ENCODE measurements around the gene NFAT5.

DNA sequence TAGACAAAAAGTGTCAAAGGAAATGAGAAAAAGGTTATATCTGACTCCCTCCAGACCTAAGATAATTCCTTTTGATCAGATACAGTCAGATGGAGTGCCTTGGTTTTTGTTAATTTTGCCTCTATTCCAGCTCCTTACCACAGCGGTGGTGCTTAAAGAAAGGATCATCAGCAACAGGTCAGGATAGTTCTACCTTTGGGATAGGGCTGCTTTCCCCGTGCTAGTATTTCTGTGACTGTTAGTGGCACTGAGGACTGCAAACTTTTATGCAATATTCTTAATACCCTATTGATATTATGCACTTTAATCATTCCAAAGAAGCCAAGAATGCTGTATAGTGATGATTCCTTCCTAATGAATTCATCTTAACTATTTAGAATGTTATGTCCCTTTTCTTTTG, 136.1 kb downstream of the NFAT5 start:
- TF ChIP-seq, protein P1, sequence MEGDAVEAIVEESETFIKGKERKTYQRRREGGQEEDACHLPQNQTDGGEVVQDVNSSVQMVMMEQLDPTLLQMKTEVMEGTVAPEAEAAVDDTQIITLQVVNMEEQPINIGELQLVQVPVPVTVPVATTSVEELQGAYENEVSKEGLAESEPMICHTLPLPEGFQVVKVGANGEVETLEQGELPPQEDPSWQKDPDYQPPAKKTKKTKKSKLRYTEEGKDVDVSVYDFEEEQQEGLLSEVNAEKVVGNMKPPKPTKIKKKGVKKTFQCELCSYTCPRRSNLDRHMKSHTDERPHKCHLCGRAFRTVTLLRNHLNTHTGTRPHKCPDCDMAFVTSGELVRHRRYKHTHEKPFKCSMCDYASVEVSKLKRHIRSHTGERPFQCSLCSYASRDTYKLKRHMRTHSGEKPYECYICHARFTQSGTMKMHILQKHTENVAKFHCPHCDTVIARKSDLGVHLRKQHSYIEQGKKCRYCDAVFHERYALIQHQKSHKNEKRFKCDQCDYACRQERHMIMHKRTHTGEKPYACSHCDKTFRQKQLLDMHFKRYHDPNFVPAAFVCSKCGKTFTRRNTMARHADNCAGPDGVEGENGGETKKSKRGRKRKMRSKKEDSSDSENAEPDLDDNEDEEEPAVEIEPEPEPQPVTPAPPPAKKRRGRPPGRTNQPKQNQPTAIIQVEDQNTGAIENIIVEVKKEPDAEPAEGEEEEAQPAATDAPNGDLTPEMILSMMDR (IDR thresholded peaks at IDR 0.05; ENCODE audit: borderline replicate concordance, extremely low read depth, low read length, poor library complexity, severe bottlenecking), result no peak
- no peak for TF ChIP-seq EZH2 (IDR thresholded peaks at IDR 0.05; ENCODE audit: borderline replicate concordance, low read depth, low read length, severe bottlenecking)

Data from DND-41 (cell line).